NCI-H226 (cell line): ENCODE measurements around the gene DVL2.
"Not testable (repeated sequence)": the region's sequence is repeated elsewhere in the genome, so short reads cannot be mapped to it uniquely, and the experiment has no call there.

Experiments used
- DNase-seq: peaks from one replicate; pipeline ENCODE4 v3.0.0-alpha.2; 2015

The DVL2 gene

DNA sequence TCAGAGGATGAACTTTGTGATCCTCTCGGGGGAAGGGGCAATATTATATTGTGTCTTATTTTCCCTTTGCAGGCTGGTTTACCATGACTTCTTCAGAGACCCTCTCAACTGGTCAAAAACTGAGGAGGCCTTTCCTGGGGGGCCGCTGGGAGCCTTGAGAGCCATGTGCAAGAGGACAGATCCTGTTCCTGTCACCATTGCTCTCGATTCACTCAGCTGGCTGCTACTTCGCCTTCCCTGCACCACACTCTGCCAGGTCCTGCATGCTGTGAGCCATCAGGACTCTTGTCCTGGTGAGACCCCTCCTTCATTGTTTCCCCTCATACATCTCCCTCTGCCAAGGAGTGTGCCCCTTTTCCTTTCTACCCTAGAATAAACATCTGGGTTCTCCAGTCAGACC is 20.2 kb upstream of the DVL2 start:
- no peak for DNase-seq

DNA sequence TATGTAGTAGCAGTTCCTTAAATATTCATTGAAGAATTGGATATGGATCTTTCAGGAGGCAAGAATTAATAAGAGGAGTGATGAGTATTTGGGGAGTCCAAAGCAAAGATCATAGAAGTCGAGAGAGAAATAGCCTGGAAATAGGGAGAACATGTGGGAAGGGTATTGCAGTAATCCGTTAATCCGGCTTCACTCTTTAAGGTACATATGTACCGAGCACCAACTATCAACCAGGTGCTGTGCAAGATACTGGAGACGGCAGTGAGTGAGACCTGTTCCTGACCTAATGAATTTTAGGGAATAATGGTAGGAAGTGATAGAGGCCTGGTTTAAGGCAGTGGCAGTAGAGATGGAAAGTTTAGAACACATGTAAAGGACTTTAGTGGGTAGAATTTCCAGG is 18.8 kb upstream of the DVL2 start:
- DNase-seq = no peak

DNA sequence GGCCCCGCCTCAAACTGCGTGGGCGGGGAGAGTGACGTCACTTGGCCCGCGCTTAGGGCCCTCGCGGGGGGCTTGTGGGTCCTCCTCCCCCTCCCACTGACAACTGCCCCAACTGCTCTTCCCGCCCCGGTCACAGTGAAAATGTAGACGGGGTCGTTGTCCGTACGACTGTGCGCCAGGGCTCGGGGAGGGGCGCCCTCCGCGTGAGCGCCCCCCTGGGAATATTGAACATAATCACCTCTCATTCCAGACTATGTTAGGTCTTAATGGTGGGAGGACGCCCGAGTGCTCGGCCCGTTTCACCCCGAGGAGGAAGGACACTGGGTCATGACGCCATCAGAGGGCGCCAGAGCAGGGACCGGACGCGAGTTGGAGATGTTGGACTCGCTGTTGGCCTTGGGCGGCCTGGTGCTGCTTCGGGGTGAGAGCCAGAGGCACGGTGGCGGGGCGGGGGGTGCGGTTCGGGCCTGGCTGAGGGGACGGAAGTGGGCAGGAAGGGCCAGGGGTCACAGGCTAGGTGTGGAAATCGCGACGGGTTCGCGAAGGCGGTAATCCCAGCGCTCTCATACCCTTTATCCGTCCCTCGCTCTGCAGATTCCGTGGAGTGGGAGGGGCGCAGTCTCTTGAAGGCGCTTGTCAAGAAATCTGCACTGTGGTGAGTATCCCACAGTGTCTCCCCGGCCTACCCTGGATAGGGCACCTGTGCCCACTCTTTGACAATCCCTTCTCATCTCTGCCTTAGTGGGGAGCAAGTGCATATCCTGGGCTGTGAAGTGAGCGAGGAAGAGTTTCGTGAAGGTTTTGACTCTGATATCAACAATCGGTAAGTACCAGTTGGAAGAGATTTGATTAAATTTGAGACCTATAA is 18.1 kb upstream of the DVL2 start, which contains the start of gene ELP5:
ELP5 (plus strand) TSS at position 40 of the 868 bp plus-strand sequence; CDS start at position 376, 336 bp downstream.
- peak; percentile 93 for DNase-seq

DNA sequence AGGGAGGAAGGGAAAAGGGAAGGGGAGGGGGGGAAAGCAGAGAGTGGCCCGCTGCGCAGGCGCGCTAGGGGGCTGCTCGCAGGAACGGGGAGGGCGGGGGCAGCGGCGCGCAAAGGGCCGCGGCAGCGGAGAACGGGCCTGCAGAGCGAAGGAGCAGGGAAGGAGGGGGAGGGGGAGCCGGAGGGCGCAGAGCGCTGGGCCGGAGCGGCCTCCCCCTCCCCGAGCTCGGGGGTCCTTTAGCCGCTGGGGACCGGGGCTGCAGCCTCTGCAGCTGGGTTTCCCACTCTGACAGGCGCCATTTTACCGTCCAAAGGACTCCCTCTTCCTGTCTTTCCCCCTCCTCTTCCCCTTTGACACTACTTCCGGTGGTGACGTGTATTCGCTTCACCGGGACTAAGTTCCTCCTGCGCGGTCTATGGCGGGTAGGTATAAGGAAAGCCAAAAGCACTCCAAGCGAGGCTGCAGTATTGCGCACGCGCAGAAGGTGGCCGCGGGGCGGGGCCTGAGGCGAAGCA is 17.4 kb upstream of the DVL2 start, which contains the start of gene CTDNEP1:
CTDNEP1 (minus strand) TSS at position 74 of the 515 bp plus-strand sequence. CDS start 438 bp downstream, outside the sequence.
- DNase-seq = peak; percentile 99

DNA sequence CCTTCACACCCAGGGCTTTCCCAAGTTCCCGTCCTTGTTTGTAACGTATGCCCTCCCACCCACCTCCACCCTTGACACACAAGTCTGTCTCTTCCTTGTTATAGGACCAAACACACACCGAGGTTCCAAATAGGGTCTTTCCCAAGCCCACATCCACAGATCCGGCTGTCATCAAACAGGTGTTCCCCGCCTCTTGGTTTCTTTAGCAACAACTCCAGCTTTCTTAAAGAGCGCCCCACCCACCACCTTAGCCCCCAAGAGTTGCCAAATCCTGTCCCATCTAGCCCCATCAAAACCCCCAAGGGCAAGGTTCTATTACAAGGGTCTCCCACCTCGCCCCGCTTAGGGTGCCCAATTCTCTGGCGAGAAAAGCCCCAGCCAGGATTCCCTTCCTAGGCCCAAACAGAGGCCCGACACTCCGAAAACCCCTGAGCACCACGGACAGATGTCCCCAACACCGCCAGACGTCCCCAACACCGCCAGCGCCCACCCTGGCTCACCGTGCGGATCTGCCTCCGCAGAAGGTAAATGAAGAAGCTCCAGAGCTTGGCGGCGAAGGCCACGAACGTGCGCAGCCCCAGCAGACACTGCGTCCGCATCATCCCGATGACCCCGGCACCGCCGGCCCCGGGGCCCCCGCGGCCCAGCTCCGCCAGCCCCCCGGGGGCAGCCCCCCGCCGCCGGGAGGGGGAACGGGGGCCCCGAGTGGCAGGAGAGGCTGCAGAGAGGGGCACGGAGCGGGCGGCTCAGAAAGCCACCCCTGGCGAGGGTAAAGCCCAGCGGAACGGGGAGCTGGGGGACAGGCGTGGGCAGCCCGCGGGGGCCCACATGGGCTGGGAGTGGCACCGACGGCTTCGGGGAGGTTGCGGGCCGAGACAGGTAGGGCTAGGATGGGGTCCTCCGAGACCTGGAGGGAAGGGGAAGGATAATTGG is 16.6 kb upstream of the DVL2 start:
- no peak for DNase-seq

DNA sequence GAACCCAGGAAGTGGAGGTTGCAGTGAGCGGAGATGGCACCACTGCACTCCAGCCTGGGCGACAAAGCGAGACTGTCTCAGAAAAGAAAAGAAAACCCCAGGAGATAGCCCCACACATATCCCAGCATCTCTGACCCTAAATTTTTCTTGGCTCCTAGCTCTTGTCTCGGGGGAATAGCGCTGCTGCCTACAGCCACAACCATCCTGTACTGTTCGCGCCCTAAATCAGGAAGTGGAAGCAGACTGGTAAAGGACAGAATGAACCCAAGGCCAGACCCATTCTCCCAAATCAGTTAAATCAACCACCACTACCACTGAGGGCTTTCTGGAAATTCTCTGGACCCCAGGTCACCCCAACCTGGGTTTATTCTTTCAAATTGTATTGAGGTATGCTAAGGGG is 15.5 kb upstream of the DVL2 start:
- no peak for DNase-seq

DNA sequence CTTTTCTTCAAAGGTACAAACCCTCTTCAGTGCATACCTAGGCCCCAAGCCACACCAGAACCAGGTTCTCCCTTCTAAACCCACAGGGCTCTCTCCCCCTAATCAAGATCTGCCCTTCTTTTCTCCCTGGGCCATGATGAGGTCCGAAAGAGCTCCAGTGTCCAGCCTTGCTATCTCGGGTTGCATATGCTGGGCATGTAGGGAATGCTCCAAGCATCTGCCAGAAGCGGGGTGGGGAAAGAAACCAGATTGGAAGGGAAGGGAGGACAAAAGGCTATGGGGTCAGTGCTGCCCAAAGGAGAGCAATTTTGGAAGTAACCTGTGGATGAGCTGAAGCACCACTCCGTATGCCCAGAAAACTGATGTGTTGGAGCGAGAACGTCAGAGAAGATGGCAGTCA is 14.9 kb upstream of the DVL2 start:
- no peak for DNase-seq

DNA sequence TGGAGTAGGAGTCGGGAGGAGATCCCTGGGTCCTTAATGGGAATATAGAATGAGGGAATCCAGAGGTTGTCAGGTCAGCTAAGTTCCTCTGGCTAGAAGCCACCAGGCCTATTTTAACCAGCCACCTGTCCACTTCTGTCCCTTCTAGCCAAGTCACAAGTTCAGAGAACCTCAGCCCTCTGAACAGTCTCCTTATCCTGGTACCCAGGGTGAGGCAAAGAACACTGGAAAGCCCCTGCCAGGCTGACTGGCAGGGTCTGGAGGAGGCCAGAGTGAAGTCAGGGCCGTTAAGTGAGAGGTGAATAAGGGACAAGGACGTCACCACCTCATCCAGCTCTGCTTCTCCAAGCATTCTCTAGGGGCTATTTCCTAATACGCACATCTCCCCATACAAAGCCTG is 14.5 kb upstream of the DVL2 start:
- no peak for DNase-seq

DNA sequence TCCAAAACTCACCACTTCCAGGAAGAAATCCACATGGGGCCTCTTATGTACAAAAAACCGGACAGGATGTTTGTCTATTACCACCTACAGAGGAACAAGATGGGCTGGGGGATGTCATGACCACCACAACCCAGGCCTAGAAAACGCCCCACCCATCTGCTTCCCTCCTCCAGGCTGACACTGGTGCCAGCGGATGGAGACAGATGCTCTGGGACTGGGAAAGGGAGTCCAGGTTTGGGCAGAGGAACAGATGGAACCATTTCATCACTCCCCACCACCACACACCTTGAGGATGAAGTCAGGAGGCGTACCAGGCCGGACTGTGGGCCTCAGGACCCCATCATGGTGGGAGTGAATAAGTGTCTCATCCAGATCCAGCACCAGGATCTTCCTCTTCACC is 12.5 kb upstream of the DVL2 start:
- no peak for DNase-seq

DNA sequence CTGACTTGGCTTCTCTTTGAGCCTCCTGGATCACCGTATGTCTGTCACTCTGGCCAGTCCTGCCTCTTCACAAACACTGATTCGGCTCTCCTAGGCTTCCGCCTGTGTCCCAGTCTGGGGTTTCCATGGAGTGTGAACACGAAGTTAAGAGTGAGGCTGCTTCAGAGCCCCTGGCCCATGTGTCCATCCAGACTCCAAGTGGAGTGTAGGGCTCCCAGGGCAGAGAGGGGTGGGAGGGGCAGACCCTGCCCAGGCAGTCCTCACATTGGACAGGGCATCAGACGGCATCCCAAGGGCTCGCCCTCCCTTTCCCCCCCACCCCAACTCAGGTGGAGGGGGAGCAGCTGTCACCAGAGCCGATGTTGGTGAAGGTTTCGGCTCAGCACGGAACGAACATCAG is 9.5 kb upstream of the DVL2 start:
- DNase-seq = not testable (repeated sequence)

DNA sequence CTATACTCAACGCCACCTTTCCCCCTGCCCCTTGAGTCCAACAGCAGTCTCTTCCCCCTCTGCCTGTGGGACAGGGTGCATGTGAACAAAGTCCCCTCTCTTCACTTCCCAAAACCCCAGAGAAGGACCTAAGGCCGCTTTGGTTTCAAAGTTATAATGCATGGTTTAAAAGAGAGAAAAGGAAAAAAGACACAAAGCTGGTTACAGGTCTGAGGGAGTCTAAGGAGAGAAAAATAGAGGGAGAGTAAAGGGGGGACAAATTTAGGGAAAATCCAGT is 9.1 kb upstream of the DVL2 start:
- no peak for DNase-seq

DNA sequence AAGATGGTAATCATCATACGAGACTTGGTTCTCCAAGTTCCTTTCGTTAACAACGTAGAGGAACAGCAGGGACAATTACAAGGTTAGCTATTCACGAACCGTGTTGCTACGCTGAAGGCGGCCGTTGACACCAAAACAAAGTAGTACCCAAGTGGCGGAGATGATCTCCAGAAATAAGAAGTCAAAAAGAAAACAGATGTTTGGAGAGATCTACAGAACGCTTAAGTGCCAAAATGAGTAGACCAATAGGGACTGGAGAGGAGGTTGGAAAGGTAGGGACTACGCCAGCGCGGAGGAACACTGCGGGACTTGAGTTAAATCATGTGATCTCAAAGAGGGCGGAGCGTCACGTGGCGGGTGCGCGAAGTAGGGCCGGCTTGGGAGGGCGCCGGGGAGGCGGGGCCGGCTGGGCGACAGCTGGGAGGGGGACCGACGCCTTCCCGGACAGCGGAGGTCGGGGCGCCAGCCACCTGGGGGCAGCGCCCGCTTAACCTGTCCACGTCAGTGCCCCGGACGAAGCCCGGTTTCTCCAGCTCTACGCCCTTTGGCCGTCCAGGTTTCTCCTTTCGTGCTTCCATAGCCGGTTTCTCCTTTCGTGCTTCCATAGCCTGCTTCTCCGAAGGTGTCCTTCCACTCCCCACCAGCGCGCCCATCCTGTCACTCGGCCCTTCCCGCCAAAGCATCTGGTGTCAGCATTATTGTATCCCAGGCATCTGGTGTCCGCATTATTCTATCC is 8.6 kb upstream of the DVL2 start:
- DNase-seq = peak; percentile 82

DNA sequence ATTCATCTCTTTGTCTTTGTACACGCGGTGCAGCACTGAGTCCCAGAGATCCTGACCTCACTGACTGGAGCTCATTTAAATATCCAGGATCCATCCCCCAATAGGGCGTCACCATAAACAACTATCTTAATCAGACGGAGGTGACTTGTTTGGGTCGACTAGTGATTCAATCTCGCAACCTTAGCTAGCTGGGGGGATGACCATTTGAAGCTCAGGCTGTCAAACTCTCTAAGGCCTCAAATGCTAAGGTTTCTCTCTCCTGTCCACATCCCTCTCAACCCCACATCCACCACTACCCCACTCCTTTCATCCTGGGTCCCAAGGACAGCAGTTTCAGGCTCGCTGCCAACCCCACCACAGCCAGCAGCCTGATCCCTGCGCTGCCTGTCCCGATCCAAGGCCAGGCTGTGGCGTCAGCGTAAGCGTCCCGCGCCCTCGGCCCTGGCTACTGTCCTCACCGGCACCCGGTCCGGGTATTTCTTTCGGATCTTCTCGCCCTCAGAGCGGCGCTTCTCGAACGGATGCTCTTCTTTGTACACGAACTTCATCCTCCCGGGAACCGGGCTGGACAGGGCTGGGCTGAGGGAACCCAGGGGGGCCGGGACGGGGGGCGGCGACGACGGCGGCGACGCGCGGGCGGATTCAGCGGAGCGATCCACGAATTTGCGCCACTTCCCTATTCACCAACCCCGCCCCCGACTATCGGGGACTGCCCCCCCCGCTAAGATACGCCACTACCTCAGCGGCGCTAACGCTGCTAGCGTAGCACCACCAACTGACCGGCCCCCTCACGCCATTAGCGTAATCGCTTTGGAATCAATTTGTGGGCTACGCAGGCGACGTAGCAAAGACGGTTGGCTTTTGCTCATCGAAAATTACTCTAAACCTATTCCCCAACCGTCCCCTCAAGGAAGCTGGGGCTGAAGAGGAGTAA is 7.7 kb upstream of the DVL2 start, which contains the start of gene GABARAP:
GABARAP (minus strand) TSS at position 667 of the 934 bp plus-strand sequence; CDS start at position 548, 119 bp downstream.
- DNase-seq = peak; percentile 81

DNA sequence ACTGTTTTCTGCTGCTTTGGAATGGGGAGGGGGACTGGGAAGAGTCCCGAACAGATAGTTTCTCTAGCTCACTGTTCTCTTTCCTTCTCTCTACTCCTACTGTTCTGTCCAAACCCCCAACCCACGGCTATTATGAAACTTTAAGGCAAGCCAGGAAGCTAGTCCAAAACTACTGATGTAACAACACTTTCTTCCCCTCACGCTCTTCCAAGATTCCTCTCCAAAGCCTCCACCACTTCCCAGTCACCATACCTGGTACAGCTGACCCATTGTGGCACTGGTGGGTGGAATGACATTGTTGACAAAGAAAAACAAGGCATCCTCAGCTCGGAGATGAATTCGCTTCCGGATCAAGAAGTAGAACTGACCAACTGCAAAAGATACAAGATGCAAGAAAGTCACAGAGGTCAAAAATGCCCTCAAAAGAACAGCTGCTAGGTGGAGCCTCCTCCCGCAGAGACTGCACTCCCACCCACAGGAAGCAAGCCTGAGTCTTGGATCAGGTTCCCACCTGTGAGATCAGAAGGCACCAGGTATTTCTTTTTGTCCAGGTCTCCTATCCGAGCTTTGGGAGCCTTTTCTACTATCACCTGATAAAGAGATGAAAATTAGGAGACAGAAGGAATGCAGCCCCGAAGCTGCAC is 6.9 kb upstream of the DVL2 start:
- DNase-seq = no peak

DNA sequence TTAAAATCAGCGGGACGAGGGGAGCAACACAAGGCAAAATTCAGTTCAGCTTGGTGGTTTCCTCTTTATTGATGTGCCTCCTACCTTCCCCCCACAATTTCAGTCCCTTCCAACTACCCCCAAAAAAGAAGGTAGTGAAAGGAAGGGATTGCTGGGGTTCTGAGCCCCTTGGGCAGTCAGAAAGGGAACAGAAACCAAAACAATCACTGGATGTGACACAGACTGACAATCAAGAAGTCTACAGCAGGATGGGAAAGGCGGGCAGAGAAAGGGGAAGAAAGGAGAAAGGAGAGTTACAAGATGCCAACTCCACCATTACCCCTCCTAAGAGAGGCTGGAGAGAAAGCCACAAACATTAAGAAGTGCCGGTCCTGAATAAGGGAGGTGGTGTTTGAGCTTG is 6.1 kb upstream of the DVL2 start:
- DNase-seq = no peak

DNA sequence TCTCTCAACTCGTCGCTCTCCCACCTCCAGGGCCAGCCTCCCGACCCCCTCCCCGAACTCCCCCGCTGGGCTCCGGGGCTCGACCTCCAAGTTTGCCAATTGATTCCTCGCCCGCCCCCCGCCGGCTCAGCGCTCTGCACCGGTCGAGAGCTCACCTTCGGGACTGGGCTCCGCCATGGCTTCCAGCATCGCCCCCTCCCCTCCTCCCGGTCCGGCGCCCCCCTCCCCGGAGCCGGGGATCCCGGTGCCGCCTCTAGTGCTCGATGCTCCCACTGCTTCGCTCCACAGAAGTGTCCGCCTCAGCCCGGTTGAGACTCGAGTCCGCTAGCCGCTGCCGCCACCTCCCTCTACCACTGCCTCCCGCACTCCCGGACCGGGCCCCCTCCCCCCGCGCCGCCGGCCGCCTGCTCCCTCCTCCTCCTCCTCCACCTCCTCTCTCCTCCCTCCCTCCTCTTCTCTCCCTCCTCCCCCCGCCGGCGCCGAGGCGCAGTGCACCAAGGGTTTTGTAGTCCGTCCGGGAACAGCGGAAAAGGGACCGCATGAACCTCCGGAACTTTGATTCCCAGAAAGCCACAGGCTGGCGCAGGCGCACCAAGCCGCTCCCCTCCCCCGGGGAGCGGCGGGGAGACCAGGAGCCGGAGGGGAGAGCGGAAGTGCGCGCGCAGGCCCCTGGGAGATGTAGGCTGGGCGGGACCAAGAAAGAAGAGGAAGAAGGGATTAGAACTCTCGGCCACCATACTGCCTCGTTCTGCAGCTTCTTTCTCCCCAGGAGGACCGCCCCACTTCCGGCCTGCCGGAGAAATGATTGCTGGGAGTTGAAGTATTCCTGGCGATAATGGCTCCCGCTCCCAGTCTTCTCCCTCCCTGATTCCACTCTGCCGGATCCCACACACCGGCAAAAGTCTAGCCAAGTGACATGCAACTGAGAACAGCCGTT is 5.0 kb upstream of the DVL2 start, which contains the start of gene PHF23:
PHF23 (minus strand) TSS at position 367 of the 937 bp plus-strand sequence; CDS start at position 189, 178 bp downstream.
- DNase-seq = peak; percentile 99

DNA sequence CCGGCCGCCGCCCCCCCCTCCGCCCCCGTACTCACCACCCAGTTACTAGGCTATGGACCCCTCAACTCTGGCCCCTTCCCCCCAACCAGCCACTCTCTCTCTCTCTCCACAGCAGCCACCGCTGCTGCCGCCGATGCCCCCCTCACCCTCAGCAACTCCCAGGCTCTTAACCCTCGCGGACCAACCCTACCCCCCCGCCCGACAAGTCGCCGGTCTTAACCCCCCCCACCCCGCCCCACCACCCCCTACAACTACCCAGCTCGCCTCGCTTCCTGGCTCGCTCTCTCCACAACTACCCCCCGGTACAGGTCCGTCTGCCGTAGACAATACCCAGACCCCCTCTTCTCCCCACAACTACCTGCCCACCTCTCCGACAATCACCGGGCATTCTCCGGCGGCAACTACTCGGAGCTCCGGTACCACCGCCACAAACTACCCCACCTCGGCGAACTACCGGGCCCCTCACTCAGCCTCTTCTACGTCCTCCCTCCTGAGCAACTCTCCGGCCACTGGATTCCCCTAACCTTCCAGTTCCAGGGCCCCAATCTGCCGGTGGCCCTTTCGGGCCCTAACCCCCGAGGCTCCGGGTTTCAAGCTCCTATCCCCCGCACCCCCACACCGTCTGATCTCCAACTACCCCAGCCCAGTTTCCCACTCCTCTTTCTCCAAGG is 4.2 kb upstream of the DVL2 start:
- no peak for DNase-seq

DNA sequence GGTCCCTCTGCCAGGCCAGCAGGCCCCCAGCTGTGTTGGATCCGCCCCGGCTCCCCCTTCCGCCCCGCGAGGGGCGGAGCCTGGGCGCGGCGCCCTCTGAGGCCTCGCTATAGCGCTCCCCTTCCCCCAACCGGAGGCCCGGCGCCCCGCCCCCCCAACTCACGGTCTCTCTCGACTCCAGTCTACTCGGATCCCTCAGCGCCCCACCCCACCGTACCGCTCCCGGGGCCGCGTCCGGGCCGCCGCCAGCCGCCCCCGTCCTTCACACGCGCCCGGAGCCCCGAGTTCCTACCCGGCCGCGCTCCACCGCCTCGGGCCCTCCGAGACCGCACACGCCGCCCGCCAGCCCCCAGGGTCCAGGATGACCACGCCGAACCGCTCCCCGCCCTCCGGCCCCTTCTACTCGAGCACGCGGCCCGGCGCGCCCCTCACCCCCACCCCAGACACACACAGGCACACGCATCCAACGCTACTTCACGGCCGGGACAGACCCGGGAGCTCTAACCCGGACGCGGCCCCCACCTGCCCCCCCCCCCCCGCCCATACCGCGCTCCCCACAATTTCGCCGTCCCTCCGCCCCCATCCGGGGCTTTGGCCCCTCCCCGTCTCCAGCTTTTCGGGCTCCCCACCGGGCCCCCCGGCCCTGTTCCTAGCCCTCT is 3.6 kb upstream of the DVL2 start:
- peak; percentile 46 for DNase-seq
